Spleen (tissue), 7 donors: ENCODE data around the gene OBSL1.

Source experiments
- POLR2A ChIP-seq, 3 donors: fragments of 450-650 bp; IDR thresholded peaks; one replicate each; pipeline ENCODE4 v1.5.1; 2017; ENCODE audit warnings: antibody characterized with exemption in 3 of 3, mild to moderate bottlenecking in 1 of 3
- TF ChIP-seq, protein P1 (sequence below), 11 experiments: fragments of 200-600 bp in 7 of 11; fragments of 450-650 bp in 4 of 11; sonication (generic) in 4 of 11; IDR thresholded peaks in 8 of 11; conservative IDR thresholded peaks in 3 of 11; 1 replicate in 7 of 11; 2 replicates in 4 of 11; pipeline versions ENCODE4 v1.4.0 to v1.8.0; 2016 to 2021; ENCODE audit warnings: antibody characterized with exemption in 11 of 11, inconsistent platforms in 4 of 11, mild to moderate bottlenecking in 1 of 11
- donor health status: DM: no; HTN: no; CAD: no; lungs with moderate emphysema.
- donor health status: DM: no; HTN: no; CAD: no.
- donor health status: DM: no; HTN: no; CAD: no.

DNA sequence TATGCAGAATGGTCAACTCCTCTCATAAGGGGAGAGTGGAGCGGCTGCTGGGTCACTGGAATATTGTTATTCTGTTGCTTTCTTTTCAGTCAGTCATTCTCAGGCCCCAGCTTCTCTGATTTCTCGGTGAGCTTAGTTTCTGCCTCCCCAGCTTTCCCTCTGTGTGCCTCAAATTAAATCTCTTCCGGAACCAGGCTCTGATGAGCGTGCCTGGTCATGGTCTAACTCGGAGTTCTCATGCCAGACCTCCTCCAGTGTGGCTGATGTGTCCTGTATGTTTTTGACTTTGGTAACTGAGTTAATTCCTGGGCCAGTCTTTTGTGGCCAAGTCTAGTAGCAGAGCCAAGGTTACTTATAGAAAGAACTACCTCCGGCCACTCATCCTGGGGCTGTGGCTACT, 21.4 kb upstream of the OBSL1 start:
- TF ChIP-seq, protein P1, sequence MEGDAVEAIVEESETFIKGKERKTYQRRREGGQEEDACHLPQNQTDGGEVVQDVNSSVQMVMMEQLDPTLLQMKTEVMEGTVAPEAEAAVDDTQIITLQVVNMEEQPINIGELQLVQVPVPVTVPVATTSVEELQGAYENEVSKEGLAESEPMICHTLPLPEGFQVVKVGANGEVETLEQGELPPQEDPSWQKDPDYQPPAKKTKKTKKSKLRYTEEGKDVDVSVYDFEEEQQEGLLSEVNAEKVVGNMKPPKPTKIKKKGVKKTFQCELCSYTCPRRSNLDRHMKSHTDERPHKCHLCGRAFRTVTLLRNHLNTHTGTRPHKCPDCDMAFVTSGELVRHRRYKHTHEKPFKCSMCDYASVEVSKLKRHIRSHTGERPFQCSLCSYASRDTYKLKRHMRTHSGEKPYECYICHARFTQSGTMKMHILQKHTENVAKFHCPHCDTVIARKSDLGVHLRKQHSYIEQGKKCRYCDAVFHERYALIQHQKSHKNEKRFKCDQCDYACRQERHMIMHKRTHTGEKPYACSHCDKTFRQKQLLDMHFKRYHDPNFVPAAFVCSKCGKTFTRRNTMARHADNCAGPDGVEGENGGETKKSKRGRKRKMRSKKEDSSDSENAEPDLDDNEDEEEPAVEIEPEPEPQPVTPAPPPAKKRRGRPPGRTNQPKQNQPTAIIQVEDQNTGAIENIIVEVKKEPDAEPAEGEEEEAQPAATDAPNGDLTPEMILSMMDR (IDR thresholded peaks at IDR 0.05 in 8 of 11, conservative IDR thresholded peaks at IDR 0.05 in 3 of 11): no peak
- TF ChIP-seq POLR2A (IDR thresholded peaks at IDR 0.05): no peak
